GM12892 (cell line): Measurements from ENCODE around the gene TMEM269.

ENCODE experiments used
- POLR2A ChIP-seq: IDR thresholded peaks from 2 replicates; pipeline ENCODE4 v1.6.1; 2011; ENCODE audit warnings: low read depth, low read length, control low read depth
- POLR2AphosphoS5 ChIP-seq: IDR thresholded peaks from 2 replicates; pipeline ENCODE4 v1.6.1; 2011; ENCODE audit warnings: low read depth, low read length, control low read depth
- TAF1 ChIP-seq: IDR thresholded peaks from 2 replicates; pipeline ENCODE4 v1.6.1; 2011; ENCODE audit warnings: low read depth, mild to moderate bottlenecking, control low read depth, low read length, borderline replicate concordance

DNA sequence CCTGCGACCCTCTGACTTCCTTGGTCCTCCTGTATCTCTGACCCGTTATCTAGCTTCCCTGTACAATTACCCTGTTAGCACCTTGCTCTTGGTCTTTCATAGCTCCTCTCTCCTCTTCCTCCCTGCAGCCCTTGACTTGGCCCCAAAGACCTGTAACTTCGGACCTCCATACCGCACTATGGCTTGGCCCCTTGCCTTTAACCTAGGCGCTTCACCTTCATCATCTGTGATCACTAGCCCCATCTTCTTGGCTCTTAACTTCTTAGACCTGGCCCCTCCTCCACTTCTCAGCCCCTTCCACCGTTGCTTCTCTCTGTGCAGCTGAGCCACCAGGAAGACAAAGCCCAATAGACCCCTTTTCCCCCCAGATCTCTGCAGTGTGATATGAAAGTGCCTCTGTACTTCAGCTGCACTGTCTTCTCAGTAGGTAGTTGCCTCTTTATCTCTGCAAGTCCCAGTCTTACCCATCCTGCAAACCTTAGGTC is 62.4 kb downstream of the TMEM269 start:
- TF ChIP-seq POLR2A (no peak), POLR2AphosphoS5 (no peak), TAF1 (no peak)
